Upper lobe of left lung (tissue), 4 donors: ENCODE measurements around the gene GRK3.

Experiments used
- CTCF ChIP-seq, 6 experiments: fragments of 450-650 bp in 4 of 6; fragments of 200-600 bp in 2 of 6; sonication (generic) in 2 of 6; IDR thresholded peaks; one replicate each; pipeline ENCODE4 v1.5.1; 2016 to 2019; ENCODE audit warnings: antibody characterized with exemption in 6 of 6
- EP300 ChIP-seq, 4 donors: sonication (generic); formaldehyde crosslinking; IDR thresholded peaks; one replicate each; pipeline ENCODE4 v1.5.1; 2017; ENCODE audit warnings: antibody characterized with exemption in 4 of 4, control low read depth in 2 of 4
- POLR2A ChIP-seq, 4 donors: fragments of 450-650 bp; IDR thresholded peaks; one replicate each; pipeline ENCODE4 v1.5.1; 2016 to 2017; ENCODE audit warnings: antibody characterized with exemption in 4 of 4, mild to moderate bottlenecking in 2 of 4
- POLR2AphosphoS5 ChIP-seq, 2 donors: sonication (generic); formaldehyde crosslinking; IDR thresholded peaks; one replicate each; pipeline ENCODE4 v1.5.1; 2017; ENCODE audit warnings: antibody characterized with exemption in 2 of 2

- TF ChIP-seq POLR2A (IDR thresholded peaks at IDR 0.05), result no peak
- TF ChIP-seq CTCF (IDR thresholded peaks at IDR 0.05), result no peak
- no peak for TF ChIP-seq EP300 (IDR thresholded peaks at IDR 0.05)
- no peak for TF ChIP-seq POLR2AphosphoS5 (IDR thresholded peaks at IDR 0.05)
Observed at GRCh38 chr22:25747245-25747944, 182.9 kb downstream of the GRK3 start.
